Activated effector memory CD4-positive, alpha-beta T cell treated with Interleukin-2 at 50 U/mL for 16 hours (primary cell): ENCODE results near the gene GRM5.

ENCODE experiments used
- DNase-seq: peaks from one replicate; pipeline ENCODE4 v3.0.0-alpha.2; 2020

The GRM5 gene

DNA sequence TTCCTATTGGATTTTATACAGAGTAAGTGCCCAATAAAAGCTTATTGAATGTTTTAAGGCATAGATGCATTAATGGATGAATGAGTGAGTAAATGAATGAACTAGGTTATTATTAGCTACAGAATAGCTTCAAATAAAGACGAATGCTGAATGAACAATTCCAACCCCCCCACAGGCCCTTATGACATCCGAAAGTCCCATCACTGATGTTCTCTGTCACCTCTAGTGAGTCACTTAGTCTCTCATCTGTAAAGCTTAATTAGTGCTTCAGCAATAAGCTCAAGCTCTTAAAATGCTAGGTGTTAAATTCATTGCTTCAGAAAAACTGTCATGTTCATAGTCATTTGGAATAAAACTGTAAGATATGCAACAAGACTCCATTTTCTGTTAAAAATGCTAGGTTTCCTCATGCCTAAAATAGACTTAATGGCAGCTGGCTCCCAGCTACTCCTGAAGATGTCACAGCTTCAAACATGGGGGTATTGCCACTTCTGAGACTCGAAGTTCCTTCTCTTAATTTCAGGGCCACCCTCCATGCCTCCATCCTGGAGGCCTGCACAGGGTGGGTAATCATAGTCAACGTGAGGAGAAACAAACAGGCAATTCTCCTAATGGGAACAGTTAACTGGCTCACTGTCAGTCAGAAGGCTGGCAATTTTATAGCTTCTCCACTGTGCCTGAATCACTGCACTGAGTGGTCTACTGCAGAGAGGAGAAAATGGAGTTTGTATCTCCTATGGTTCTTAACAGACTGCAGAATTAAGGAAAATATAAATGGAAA is 373.3 kb downstream of the GRM5 start:
- DNase-seq: no peak

GRCh38 chr11:88689548-88690240 is 376.1 kb downstream of the GRM5 start:
- DNase-seq: no peak

- no peak for DNase-seq
These were observed 382.8 kb downstream of the GRM5 start for GRCh38 chr11:88683024-88683423.

- no peak for DNase-seq
These were observed 385.0 kb downstream of the GRM5 start for GRCh38 chr11:88680806-88681205.

DNA sequence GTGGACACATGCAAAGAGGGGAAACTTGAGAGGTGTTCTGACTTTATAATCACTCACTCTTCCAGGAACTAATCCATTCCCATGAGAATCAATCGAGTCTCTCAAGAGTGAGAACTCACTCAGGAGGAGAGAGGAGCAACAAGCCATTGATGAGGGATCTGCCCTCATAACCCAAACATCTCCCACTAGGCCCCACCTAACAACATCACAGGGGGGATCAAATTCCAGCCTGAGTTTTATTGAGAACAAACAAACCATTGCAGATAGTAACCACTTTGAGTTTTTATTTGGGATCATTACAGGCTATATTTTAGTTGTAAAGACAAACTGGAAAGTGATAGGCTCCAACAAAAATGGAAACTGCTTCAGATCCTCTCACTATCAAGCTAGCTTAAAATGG is 399.4 kb downstream of the GRM5 start:
- DNase-seq: no peak

- DNase-seq: no peak
These were observed 408.6 kb downstream of the GRM5 start for GRCh38 chr11:88657076-88657738.

DNA sequence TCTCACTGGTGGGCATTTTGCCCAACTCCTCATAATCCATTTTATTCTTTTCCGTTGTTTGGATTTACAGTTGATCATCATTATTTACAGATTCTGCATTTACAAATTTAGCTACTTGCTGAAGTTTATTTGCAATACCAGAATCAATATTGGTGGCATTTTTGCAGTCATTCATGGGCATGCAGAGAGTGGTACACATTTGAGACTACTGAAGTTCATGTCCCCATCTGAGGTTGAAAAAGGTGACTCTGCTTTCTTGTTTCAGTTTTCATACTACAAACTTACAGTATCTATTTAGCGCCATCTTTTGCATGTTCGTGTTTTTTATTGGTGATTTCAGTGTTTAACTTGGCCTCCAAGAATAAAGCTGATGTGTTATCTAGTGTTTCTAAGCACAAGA is 409.5 kb downstream of the GRM5 start:
- no peak for DNase-seq

DNA sequence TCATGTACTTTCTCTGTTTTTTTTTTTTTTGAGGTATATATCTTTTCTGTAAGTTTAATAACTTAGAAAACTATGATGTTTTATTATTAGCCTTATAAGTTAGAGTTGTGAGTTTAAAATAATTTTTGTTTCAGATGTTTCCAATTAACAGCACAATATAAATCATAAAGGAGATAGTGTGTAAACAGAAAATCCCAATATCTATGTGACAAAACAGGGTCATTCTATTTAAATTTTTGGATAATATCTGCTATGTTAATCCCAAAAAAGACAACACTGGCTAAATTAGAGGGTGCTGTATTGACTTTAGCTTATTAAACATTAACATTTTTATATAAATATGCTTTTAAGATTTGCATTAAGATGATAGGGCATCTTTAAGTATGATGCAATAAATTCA is 410.1 kb downstream of the GRM5 start:
- DNase-seq: no peak

DNA sequence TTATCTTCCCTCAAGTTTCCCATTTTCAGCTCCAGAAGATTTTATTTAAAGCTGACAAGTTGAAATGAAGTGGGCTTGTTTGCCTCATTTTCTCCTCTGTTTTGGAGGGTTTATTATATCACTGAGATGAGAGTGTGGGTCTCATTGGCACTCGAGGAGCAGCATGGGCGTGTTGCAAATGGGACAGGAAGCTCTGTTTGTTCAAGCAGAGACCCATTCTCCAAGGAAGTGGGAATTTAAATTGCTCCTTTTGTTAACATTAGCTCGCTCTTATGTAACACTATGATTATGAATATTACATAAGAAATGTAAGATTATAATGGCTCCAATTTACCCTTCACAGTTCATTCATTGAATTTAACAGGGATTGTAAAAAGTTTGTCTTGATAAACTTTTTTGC is 410.6 kb downstream of the GRM5 start:
- no peak for DNase-seq

DNA sequence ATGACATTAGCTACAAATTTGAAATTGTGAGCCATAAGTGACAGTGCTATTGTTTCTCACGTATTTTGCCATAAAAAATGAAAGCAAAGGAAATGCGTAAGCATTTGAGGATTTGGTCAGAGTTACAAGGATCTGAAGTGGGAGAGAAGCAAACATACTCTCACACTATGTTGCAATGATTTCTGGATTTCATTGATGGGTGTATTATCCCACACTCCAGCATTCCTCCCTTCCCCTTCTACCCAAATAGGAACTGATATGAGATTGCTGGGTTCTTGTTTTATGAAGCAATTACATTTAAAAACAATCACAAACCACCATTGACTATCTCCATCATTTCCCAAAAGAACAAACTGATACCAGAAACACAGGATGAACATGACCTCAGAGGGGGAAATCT is 414.2 kb downstream of the GRM5 start:
- DNase-seq: no peak

DNA sequence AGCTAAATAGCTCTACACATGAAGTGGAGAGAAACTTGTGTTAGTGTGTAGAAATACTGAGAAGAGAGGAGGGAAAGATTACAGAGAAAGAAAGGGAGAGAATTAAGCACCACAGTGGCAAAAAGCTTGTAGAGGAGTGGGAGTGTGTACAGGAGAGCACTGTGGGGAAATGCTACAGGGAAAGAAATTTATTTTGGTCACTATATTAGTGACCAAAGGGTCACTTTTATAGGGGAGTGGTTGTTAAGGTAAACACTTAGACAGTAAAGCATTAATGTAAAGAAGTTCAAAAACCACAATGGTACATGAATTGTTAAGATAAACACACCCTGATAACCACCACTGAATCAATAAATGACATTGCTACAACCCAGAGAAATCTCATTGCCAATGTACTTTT is 421.1 kb downstream of the GRM5 start:
- DNase-seq: no peak

- no peak for DNase-seq
These were observed 433.6 kb downstream of the GRM5 start for GRCh38 chr11:88632163-88632562.

DNA sequence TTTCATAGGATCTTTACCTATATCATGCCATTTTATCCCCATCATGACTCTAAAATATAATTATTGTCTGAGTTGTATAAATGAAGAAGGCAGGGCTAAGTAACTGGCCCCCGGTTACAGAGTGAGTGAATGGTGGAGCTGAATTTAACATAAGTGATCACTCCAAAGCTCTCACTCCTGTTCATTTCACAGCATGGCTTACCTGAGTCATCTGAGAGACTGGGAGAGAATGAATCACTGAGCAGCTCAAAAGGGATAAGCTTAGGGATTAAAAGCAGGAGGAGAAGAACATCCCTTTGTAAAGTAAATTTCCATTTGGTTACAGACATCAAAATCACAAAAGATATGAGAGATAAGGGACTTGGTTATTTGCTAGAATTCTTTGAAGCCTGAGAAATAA is 434.3 kb downstream of the GRM5 start:
- no peak for DNase-seq

- DNase-seq: no peak
These were observed 436.3 kb downstream of the GRM5 start for GRCh38 chr11:88629496-88629895.

GRCh38 chr11:88626216-88626615 is 439.6 kb downstream of the GRM5 start:
- DNase-seq: no peak

DNA sequence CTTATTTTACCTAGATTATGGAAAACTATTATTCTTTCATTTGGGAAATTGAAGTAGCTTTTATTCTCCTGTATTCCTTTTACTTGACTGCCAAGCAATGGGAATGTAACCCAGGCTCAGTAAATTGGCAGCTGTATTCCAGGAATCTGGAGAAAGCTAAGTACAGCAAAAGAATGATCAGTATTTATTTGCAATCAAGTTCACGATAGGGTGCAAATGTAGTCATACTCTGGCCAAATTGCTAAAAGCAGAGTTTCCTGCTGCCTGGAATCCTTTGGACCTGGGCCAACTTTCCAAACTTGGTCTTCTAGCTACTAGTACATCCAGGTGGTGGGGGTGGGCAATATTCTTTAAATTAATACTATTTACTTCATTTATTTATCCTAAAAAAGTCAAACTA is 442.3 kb downstream of the GRM5 start:
- no peak for DNase-seq

DNA sequence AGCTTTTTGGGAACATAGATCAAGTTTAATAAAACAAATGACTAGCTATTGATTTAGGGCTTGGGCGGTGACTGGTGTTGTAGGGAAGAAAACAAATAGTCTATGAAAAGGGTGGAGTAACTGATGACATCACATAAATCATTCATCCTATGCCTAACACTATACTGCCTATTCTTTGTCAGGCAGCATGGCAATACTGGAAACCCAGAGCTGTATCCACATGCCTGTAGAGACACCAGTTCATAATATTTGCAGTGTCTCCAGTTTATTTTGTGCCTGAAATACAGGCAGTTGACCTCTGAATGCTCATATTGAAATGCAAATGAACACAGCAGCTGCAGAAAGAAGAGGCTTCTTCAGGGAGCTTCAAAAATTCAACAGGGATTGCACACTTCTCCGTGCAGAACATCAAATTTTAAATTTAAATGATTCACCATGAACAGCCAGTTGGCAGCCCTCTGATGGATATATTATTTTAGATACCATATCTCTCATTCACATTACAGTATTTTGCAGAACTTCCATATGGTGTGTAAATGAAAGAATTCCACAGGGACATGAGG is 445.1 kb downstream of the GRM5 start:
- DNase-seq: no peak

GRCh38 chr11:88619656-88620385 is 446.0 kb downstream of the GRM5 start:
- no peak for DNase-seq

DNA sequence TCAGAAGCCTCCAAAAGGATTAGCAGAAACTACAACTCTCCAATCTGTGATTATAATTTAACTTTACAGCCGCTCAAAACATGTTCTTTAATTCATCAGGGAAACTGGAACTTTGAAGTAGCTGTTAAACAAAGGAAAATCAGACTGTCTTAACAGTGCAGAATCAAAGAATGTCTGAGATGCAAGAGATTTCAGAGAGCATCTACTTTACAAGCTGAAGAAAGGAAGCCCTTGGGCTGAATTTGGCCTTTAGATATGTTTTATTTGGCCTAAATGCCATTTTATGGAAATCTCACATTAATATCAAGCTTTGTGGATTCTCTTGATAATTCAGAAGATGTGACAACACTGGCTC is 446.7 kb downstream of the GRM5 start:
- DNase-seq: no peak

GRCh38 chr11:88618327-88619070 is 447.3 kb downstream of the GRM5 start:
- DNase-seq: no peak

- DNase-seq: no peak
These were observed 448.6 kb downstream of the GRM5 start for GRCh38 chr11:88617226-88617625.

GRCh38 chr11:88604260-88604659 is 461.5 kb downstream of the GRM5 start:
- no peak for DNase-seq
